ENCODE measurements around the gene YIPF7.

Gene YIPF7

DNA sequence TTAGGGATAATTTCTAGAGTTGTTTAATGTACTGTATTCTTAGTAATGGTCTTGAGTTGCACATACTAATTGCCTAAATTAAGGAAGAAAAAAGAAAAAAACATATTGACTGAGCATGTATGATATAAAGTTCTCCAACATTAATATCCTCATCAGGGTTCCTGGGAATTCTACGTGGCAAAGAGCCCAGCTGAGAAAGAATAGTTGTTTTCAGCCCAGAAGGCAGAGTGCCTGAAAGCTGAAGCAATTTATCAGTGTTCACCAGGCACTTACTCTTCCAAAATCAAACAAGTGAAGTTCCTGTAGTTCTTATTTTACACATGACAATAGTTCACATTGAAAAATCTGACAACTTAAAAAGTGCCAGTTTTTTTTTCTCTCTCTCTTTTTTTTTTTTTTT is 27.7 kb downstream of the YIPF7 start:
- no peak for DNase-seq (ENCODE audit: low read depth in 2 of 2, low spot score in 1 of 2)

DNA sequence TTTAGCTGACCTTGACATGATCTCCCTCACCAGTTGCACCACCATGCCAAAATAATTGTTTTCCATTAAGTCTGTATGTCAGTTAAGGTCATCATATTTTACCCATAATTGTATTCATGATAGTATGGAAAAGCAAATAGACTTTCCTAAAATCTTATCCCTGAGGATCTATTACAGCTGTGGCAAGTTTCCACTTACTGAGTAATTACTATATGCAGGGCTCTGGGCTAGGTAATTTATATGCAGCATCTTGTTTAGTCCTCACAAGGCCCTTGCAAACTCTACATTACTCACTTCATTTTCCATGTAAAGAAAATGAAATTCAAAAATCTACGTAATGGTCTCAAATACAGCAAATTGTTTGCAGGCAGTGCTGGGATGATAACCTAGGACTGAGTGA is 34.8 kb downstream of the YIPF7 start:
- DNase-seq (ENCODE audit: low read depth in 2 of 2, low spot score in 1 of 2): no peak

DNA sequence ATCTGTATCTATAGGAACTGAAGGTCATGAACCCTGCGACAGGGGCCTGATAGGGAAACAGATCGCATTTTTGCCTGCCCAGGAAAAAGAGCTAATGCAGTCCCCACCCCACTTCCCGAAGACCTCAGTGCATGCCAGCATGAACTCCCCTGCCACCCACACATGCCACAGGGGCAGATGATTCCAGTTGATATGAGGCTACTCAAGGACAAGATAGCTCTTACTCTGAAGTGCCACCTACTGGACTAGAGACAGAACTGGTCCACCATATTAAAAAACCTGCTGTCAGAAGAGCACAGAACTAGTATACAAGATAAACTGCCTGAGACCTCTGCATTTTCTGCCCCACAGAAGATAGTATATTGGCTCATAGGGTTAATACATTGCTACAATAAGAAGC is 68.0 kb downstream of the YIPF7 start:
- no peak for DNase-seq (ENCODE audit: low read depth in 2 of 2, low spot score in 1 of 2)

DNA sequence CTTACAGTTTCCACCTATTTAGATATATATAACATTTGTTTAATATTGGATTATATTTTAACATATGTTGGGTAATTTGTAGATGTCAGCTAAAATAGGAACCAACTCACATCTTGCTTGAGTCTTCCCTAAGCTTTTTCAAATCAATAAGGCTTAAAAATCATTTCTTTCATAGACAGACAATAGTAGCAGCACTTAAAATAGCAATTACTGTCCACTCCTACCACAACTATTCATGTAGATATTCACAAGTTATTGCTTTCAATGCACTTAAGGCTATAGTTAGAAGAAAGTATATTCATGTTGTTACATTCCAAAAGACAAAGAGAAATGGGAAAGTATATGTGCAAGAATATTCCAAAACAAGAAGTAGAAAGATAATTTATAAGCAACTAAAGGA is 71.2 kb downstream of the YIPF7 start:
- no peak for DNase-seq (ENCODE audit: low read depth in 2 of 2, low spot score in 1 of 2)

- no peak for DNase-seq (ENCODE audit: low read depth in 2 of 2, low spot score in 1 of 2)
Observed at GRCh38 chr4:44578954-44579353, 72.5 kb downstream of the YIPF7 start.
